H9 (cell line): Measurements from ENCODE around the gene SPECC1. TPM values are rescaled to one million over a fixed set of nuclear protein-coding genes. Genes with fewer than 3 reads are reported as not detected.

Source experiments
- DNase-seq: peaks from one replicate; pipeline ENCODE4 v3.0.0-alpha.2; 2017
- H2AFZ ChIP-seq: one replicate; pipeline ENCODE4 v1.6.1; 2013; ENCODE audit warnings: mild to moderate bottlenecking, low read length, control low read depth, moderate library complexity
- H2AK5ac ChIP-seq: 2 replicates; pipeline ENCODE4 v1.6.1; 2013; ENCODE audit warnings: low read length, control low read depth, mixed read lengths; ENCODE audit not compliant: insufficient read length
- H2BK120ac ChIP-seq: one replicate; pipeline ENCODE4 v1.6.1; 2013; ENCODE audit warnings: low read depth, mild to moderate bottlenecking, low read length, control low read depth, inconsistent platforms; ENCODE audit not compliant: poor library complexity, severe bottlenecking
- H2BK12ac ChIP-seq: 2 replicates; pipeline ENCODE4 v1.6.1; 2013; ENCODE audit warnings: low read length, control low read depth, mixed read lengths, low read depth; ENCODE audit not compliant: insufficient read length
- H2BK15ac ChIP-seq: 2 replicates; pipeline ENCODE4 v1.6.1; 2013; ENCODE audit warnings: low read depth, low read length, control low read depth
- H2BK20ac ChIP-seq: one replicate; pipeline ENCODE4 v1.6.1; 2013; ENCODE audit warnings: low read depth, mild to moderate bottlenecking, low read length, control low read depth, inconsistent platforms; ENCODE audit not compliant: poor library complexity, severe bottlenecking
- H2BK5ac ChIP-seq: 2 replicates; pipeline ENCODE4 v1.6.1; 2013; ENCODE audit warnings: low read length, control low read depth, mixed read lengths; ENCODE audit not compliant: insufficient read length
- H3K14ac ChIP-seq: 2 replicates; pipeline ENCODE4 v1.6.1; 2013; ENCODE audit warnings: low read length, control low read depth; ENCODE audit not compliant: insufficient read depth
- H3K18ac ChIP-seq: 2 replicates; pipeline ENCODE4 v1.6.1; 2013; ENCODE audit warnings: low read depth, mild to moderate bottlenecking, mixed read lengths, low read length, control low read depth; ENCODE audit not compliant: insufficient read length
- H3K23ac ChIP-seq: 2 replicates; pipeline ENCODE4 v1.6.1; 2013; ENCODE audit warnings: low read length, control low read depth, mixed read lengths, low read depth; ENCODE audit not compliant: insufficient read length
- H3K23me2 ChIP-seq: 2 replicates; pipeline ENCODE4 v1.6.1; 2013; ENCODE audit warnings: low read depth, mild to moderate bottlenecking, mixed read lengths, low read length, control low read depth; ENCODE audit not compliant: insufficient read length, poor library complexity, severe bottlenecking
- H3K27ac ChIP-seq: 2 replicates; pipeline ENCODE4 v1.5.1; 2013; ENCODE audit warnings: low read length, control low read depth, mixed read lengths, low read depth; ENCODE audit not compliant: insufficient read length
- H3K27me3 ChIP-seq: 2 replicates; pipeline ENCODE4 v1.6.1; 2013; ENCODE audit warnings: low read length, control low read depth, inconsistent platforms; ENCODE audit not compliant: insufficient read depth
- H3K4ac ChIP-seq: 2 replicates; pipeline ENCODE4 v1.6.1; 2013; ENCODE audit warnings: low read depth, mild to moderate bottlenecking, control low read depth, inconsistent platforms, low read length, moderate library complexity
- H3K4me1 ChIP-seq: 2 replicates; pipeline ENCODE4 v1.6.1; 2013; ENCODE audit warnings: low read length, control low read depth, inconsistent platforms; ENCODE audit not compliant: insufficient read depth
- H3K4me2 ChIP-seq: 2 replicates; pipeline ENCODE4 v1.6.1; 2013; ENCODE audit warnings: low read length, control low read depth, mixed read lengths; ENCODE audit not compliant: insufficient read length, insufficient read depth
- H3K56ac ChIP-seq: 2 replicates; pipeline ENCODE4 v1.6.1; 2013; ENCODE audit warnings: low read depth, mild to moderate bottlenecking, mixed read lengths, low read length, control low read depth; ENCODE audit not compliant: insufficient read length
- H3K79me1 ChIP-seq: 2 replicates; pipeline ENCODE4 v1.6.1; 2013; ENCODE audit warnings: low read depth, mild to moderate bottlenecking, moderate library complexity, low read length, control low read depth, inconsistent platforms; ENCODE audit not compliant: insufficient read depth, poor library complexity, severe bottlenecking
- H3K79me2 ChIP-seq: 2 replicates; pipeline ENCODE4 v1.6.1; 2013; ENCODE audit warnings: low read length, control low read depth, inconsistent platforms; ENCODE audit not compliant: insufficient read depth
- H3K9ac ChIP-seq: 2 replicates; pipeline ENCODE4 v1.6.1; 2013; ENCODE audit warnings: low read length, control low read depth, mixed read lengths; ENCODE audit not compliant: insufficient read length; ENCODE audit errors: extremely low read depth
- H3K9me3 ChIP-seq: one replicate; pipeline ENCODE4 v1.6.1; 2013; ENCODE audit warnings: low read depth, low read length, inconsistent platforms; ENCODE audit not compliant: control insufficient read depth
- H3T11ph ChIP-seq: one replicate; pipeline ENCODE4 v1.6.1; 2013; ENCODE audit warnings: mild to moderate bottlenecking, low read length, control low read depth, inconsistent platforms
- H4K20me1 ChIP-seq: one replicate; pipeline ENCODE4 v1.6.1; 2013; ENCODE audit not compliant: control insufficient read depth, insufficient read length, insufficient read depth
- H4K5ac ChIP-seq: 2 replicates; pipeline ENCODE4 v1.6.1; 2013; ENCODE audit warnings: low read depth, mild to moderate bottlenecking, mixed read lengths, low read length, control low read depth; ENCODE audit not compliant: insufficient read length
- H4K8ac ChIP-seq: replicated peaks from 2 replicates; pipeline ENCODE4 v1.6.1; 2013; ENCODE audit warnings: low read length, control low read depth, mixed read lengths, low read depth; ENCODE audit not compliant: insufficient read length
- H4K91ac ChIP-seq: 2 replicates; pipeline ENCODE4 v1.6.1; 2013; ENCODE audit warnings: low read depth, mild to moderate bottlenecking, moderate library complexity, mixed read lengths, low read length, control low read depth; ENCODE audit not compliant: insufficient read length
- H3K27ac Mint-ChIP-seq, 3 experiments: 2 replicates in 2 of 3; 3 replicates in 1 of 3; pipeline ENCODE4 v1.8.0; 2020 to 2021; ENCODE audit warnings: mixed read lengths in 3 of 3, mild to moderate bottlenecking in 1 of 3, moderate library complexity in 1 of 3
- H3K27me3 Mint-ChIP-seq: 2 replicates; pipeline ENCODE4 v1.8.0; 2021; ENCODE audit warnings: low read depth, mild to moderate bottlenecking, moderate library complexity, mixed read lengths
- H3K36me3 Mint-ChIP-seq, 3 experiments: 2 replicates in 2 of 3; 3 replicates in 1 of 3; pipeline ENCODE4 v1.8.0; 2020 to 2021; ENCODE audit warnings: low read depth in 3 of 3, mixed read lengths in 3 of 3; ENCODE audit not compliant: insufficient read depth in 1 of 3
- H3K4me1 Mint-ChIP-seq, 2 experiments: 2 replicates each; pipeline ENCODE4 v1.8.0; 2020; ENCODE audit warnings: mixed read lengths in 2 of 2
- H3K4me3 Mint-ChIP-seq, 2 experiments: 2 replicates in 1 of 2; 3 replicates in 1 of 2; pipeline ENCODE4 v1.8.0; 2020 to 2021; ENCODE audit warnings: mild to moderate bottlenecking in 2 of 2, mixed read lengths in 2 of 2, moderate library complexity in 1 of 2
- H3K9me3 Mint-ChIP-seq, 2 experiments: 2 replicates in 1 of 2; 3 replicates in 1 of 2; pipeline ENCODE4 v1.8.0; 2020; ENCODE audit warnings: mild to moderate bottlenecking in 2 of 2, mixed read lengths in 2 of 2, moderate library complexity in 1 of 2
- CTCF ChIP-seq: fragments of 200-600 bp; sonication (generic); conservative IDR thresholded peaks from 3 replicates; pipeline ENCODE4 v1.8.0; 2021; ENCODE audit warnings: antibody characterized with exemption, mild to moderate bottlenecking
- WGBS: extraction: QIAGEN DNeasy Blood & Tissue Kit; methylation state at CpG from one replicate; pipeline ENCODE4 v1.1.7; 2013; ENCODE audit warnings: missing lambda C conversion rate, low lambda C conversion rate, mixed read lengths; ENCODE audit not compliant: insufficient read length; ENCODE audit errors: extremely low coverage; 5-methylcytosine and 5-hydroxymethylcytosine counted together
- total RNA-seq: library from RNA; stranded (reverse); gene quantifications from 2 replicates; pipeline ENCODE4 v1.2.1, GENCODE V29; 2021

Gene SPECC1
- total RNA-seq, 1 experiment from 2014 or later, result 65.7 TPM

DNA sequence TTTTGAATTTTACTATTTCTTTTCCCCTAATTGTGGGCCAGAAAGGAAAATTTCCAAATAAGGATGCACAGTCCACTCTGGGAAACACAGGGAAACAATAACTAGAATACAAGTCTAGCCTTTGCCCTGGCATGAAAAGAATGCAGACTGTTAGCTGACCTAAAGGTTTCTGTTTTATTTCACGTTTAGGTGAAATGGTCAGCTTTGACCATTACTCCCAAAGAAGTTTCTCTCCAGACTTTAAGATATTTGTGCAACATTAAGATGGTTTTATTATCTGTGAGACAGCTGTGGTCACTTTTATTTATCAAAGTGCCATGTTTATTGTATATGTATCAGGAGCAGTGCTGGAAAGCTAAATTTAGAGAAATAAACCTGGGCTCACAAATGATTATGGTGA lies 163.9 kb downstream of the SPECC1 start:
- Histone ChIP-seq H3K9ac (no peak overlapping the region), H3K79me2 (peaks cover 12% of the 10 kb centered on the region; the same call in 1 of the 2 replicates), H2BK20ac (no peak overlapping the region), H3K9me3 (no peaks in the 10 kb centered on the region), H3K14ac (no peak overlapping the region), H2BK120ac (no peak overlapping the region), H3K56ac (no peak overlapping the region), H3K27me3 (no peaks in the 10 kb centered on the region), H3K4ac (no peak overlapping the region), H3K4me1 (peaks cover 13% of the 10 kb centered on the region; the same call in 1 of the 2 replicates), H2BK12ac (no peak overlapping the region), H3K27ac (no peak overlapping the region), H4K20me1 (no peaks in the 10 kb centered on the region), H3K23me2 (no peaks in the 10 kb centered on the region), H2BK5ac (no peak overlapping the region), H3K18ac (no peak overlapping the region), H3K79me1 (peaks cover 10% of the 10 kb centered on the region), H2AFZ (no peak overlapping the region), H4K91ac (no peak overlapping the region), H4K5ac (no peak overlapping the region), H3T11ph (no peak overlapping the region), H3K4me2 (no peak overlapping the region), H2AK5ac (no peak overlapping the region), H2BK15ac (no peak overlapping the region), H4K8ac (no peak overlapping the region), H3K23ac (no peak overlapping the region)
- WGBS, result no CpG with 5 or more reads among the region's 1 CpG
- TF ChIP-seq CTCF, result no peak
- no peaks in the 10 kb centered on the region for H3K9me3 Mint-ChIP-seq
- no peaks in the 10 kb centered on the region for H3K36me3 Mint-ChIP-seq
- H3K4me3 Mint-ChIP-seq, result no peak overlapping the region
- H3K4me1 Mint-ChIP-seq, result peaks cover 58 to 62% of the 10 kb centered on the region in 2 experiments
- DNase-seq, result no peak
- no peak overlapping the region for H3K27ac Mint-ChIP-seq
- no peaks in the 10 kb centered on the region; the same call in 1 of the 2 replicates for H3K27me3 Mint-ChIP-seq
